ENCODE data around the gene RPL38. TPM values are rescaled to one million over a fixed set of nuclear protein-coding genes. Genes with fewer than 3 reads are reported as not detected.

RPL38 gene
- polyA plus RNA-seq, 1 of the 3 experiments (the other 2 are of a cell fraction), result 4,154 TPM

DNA sequence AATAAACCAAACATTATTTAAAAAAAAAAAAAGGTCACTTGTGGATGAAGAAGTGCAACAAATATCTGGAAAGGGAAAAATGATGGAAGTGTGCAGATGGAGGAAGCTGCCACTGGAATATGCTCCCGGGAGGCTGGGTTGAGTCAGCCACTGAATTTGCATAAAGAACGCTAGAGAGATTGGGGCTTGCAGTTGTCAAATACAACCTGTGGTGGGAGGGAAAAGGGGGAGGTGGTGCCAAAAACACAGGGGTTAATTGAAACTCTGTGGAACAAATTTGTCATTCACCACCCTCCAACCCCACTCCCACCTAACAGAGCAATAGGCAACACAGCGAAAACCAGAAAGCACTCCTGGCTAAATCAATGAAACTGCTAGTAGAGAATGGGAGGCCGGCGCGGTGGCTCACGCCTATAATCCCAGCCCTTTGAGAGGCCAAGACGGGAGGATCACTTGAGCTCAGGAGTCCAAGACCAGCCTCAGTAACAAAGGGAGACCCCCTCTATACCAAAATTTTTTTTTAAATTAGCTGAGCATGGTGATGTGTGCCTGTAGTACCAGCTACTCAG is 37.6 kb upstream of the RPL38 start (continued):
- no peak for TF ChIP-seq REST (IDR thresholded peaks at IDR 0.05; ENCODE audit: low read depth, low read length)
- TF ChIP-seq TCF12 (IDR thresholded peaks at IDR 0.05), result no peak
- no peak for TF ChIP-seq POLR2AphosphoS5 (IDR thresholded peaks at IDR 0.05; ENCODE audit: low read depth, low read length)

GRCh38 chr17:74170924-74171323 is 32.6 kb upstream of the RPL38 start:
- no peak overlapping the region for H3K4me2 ChIP-seq
- no peak overlapping the region for H3K9ac ChIP-seq
- ChIA-PET CTCF (interaction anchor here (1.3 kb wide), 1 partner anchor 81 kb away, joined by 5 read pairs; no protein-coding TSS in a partner anchor), POLR2A (no interaction called here)
- H3K9me2 ChIP-seq, result no peaks in the 10 kb centered on the region
- H3K27me3 ChIP-seq (ENCODE audit: insufficient read depth), result no peaks in the 10 kb centered on the region
- H3K4me1 ChIP-seq (ENCODE audit: control insufficient read depth in 1 of 2, insufficient read depth in 2 of 2, low read depth in 1 of 2, low read length in 1 of 2), result peaks cover 0 to 10% of the 10 kb centered on the region in 2 experiments; a peak in 1 of 4 replicates
- no peak overlapping the region for H2AFZ ChIP-seq (ENCODE audit: low read depth)
- H3K27ac ChIP-seq (ENCODE audit: low read depth in 2 of 2, low read length in 1 of 2), result no peak overlapping the region
- no peaks in the 10 kb centered on the region for H3F3A ChIP-seq (replicated peaks; ENCODE audit: insufficient read depth)
- no peak for DNase-seq
- WGBS (ENCODE audit: low lambda C conversion rate), result 50% methylated on average over 1 of the region's 1 CpG
- H4K20me1 ChIP-seq (ENCODE audit: insufficient read depth), result no peaks in the 10 kb centered on the region
- no peaks in the 10 kb centered on the region for H3K79me2 ChIP-seq (ENCODE audit: insufficient read depth)
- no peaks in the 10 kb centered on the region for H3K9me3 ChIP-seq
- H3K36me3 ChIP-seq (replicated peaks in 1 of 2; ENCODE audit: control insufficient read depth in 1 of 2, insufficient read depth in 2 of 2, low read length in 1 of 2), result no peaks in the 10 kb centered on the region
- H3K4me3 ChIP-seq (ENCODE audit: low read depth in 2 of 2, low read length in 1 of 2), result no peak overlapping the region
- TF ChIP-seq RCOR1 (IDR thresholded peaks at IDR 0.05; ENCODE audit: low read length) (no peak), REST (IDR thresholded peaks at IDR 0.05; ENCODE audit: low read depth, low read length) (no peak), NRF1 (IDR thresholded peaks at IDR 0.05; ENCODE audit: low read depth, low read length) (no peak), MAX (IDR thresholded peaks at IDR 0.05; ENCODE audit: low read depth) (no peak), GATA2 (CRISPR knock-in tag; IDR thresholded peaks at IDR 0.05) (no peak), CHD2 (IDR thresholded peaks at IDR 0.05; ENCODE audit: low read length, partially characterized antibody) (no peak), TAF1 (IDR thresholded peaks at IDR 0.05; ENCODE audit: borderline replicate concordance, low read depth, low read length) (no peak), TCF12 (IDR thresholded peaks at IDR 0.05) (no peak), FOXJ3 (CRISPR knock-in tag; IDR thresholded peaks at IDR 0.05) (no peak), SIN3A (IDR thresholded peaks at IDR 0.05; ENCODE audit: borderline replicate concordance, low read depth, low read length) (no peak), YY1 (IDR thresholded peaks at IDR 0.05; ENCODE audit: low read depth) (no peak), USF2 (IDR thresholded peaks at IDR 0.05; ENCODE audit: borderline replicate concordance, low read depth, low read length) (no peak), POLR2AphosphoS5 (IDR thresholded peaks at IDR 0.05; ENCODE audit: low read depth, low read length) (no peak), MXI1 (IDR thresholded peaks at IDR 0.05; ENCODE audit: low read depth, low read length) (no peak), EP300 (IDR thresholded peaks at IDR 0.05; ENCODE audit: borderline replicate concordance in 1 of 2, low read depth in 1 of 2, low read length in 1 of 2) (no peak), ZBTB33 (IDR thresholded peaks at IDR 0.05; ENCODE audit: borderline replicate concordance, low read depth) (no peak), EZH2phosphoT487 (IDR thresholded peaks at IDR 0.05; ENCODE audit: borderline replicate concordance, low read depth) (no peak)
- TF ChIP-seq, protein P1, sequence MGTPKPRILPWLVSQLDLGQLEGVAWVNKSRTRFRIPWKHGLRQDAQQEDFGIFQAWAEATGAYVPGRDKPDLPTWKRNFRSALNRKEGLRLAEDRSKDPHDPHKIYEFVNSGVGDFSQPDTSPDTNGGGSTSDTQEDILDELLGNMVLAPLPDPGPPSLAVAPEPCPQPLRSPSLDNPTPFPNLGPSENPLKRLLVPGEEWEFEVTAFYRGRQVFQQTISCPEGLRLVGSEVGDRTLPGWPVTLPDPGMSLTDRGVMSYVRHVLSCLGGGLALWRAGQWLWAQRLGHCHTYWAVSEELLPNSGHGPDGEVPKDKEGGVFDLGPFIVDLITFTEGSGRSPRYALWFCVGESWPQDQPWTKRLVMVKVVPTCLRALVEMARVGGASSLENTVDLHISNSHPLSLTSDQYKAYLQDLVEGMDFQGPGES (IDR thresholded peaks at IDR 0.05; ENCODE audit: low read depth, low read length), result no peak

Data from SK-N-SH (cell line).